DOHH2 (cell line): ENCODE results near the gene SYT7.

ENCODE experiments used
- EZH2phosphoT487 ChIP-seq: fragments of 200-600 bp; sonication (generic); IDR thresholded peaks from 2 replicates; pipeline ENCODE4 v1.6.1; 2017; ENCODE audit warnings: borderline replicate concordance, mild to moderate bottlenecking, antibody characterized with exemption, low read length, moderate library complexity, mixed read lengths
- TF ChIP-seq, protein P1 (sequence below): fragments of 200-600 bp; sonication (generic); IDR thresholded peaks from one replicate; pipeline ENCODE4 v1.5.1; 2014; ENCODE audit warnings: antibody characterized with exemption, mild to moderate bottlenecking, low read depth, low read length; ENCODE audit not compliant: poor library complexity, severe bottlenecking

- TF ChIP-seq EZH2phosphoT487, result no peak
- TF ChIP-seq, protein P1, sequence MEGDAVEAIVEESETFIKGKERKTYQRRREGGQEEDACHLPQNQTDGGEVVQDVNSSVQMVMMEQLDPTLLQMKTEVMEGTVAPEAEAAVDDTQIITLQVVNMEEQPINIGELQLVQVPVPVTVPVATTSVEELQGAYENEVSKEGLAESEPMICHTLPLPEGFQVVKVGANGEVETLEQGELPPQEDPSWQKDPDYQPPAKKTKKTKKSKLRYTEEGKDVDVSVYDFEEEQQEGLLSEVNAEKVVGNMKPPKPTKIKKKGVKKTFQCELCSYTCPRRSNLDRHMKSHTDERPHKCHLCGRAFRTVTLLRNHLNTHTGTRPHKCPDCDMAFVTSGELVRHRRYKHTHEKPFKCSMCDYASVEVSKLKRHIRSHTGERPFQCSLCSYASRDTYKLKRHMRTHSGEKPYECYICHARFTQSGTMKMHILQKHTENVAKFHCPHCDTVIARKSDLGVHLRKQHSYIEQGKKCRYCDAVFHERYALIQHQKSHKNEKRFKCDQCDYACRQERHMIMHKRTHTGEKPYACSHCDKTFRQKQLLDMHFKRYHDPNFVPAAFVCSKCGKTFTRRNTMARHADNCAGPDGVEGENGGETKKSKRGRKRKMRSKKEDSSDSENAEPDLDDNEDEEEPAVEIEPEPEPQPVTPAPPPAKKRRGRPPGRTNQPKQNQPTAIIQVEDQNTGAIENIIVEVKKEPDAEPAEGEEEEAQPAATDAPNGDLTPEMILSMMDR, result no peak
These were observed 4.7 kb downstream of the SYT7 start for GRCh38 chr11:61575886-61576861.
